B cell (primary cell): ENCODE measurements around the gene PLEKHH3. TPM values are rescaled to one million over a fixed set of nuclear protein-coding genes. Genes with fewer than 3 reads are reported as not detected.
A peak's percentile ranks its signal among the peaks of the same experiment; 100 is the strongest.

Source experiments
- ATAC-seq: fragments of 200-7000 bp; cut with Tn5 transposase; one replicate; pipeline ENCODE4 v1.10.0; 2021; ENCODE audit warnings: low read depth, mild to moderate bottlenecking, moderate number of reproducible peaks, moderate library complexity
- CTCF ChIA-PET: fragments of 350-600 bp; sonication (Branson Sonifier 250); formaldehyde crosslinking; loops from one replicate; lab custom pipeline; 2021; ENCODE audit warnings: antibody characterized with exemption, inconsistent platforms; lab: Charles Lee
- POLR2A ChIA-PET: fragments of 350-600 bp; sonication (Branson Sonifier 250); formaldehyde crosslinking; loops from one replicate; lab custom pipeline; 2021; ENCODE audit warnings: antibody characterized with exemption; lab: Charles Lee
- DNase-seq: peaks from one replicate; pipeline ENCODE4 v3.0.0; 2013
- H2AFZ ChIP-seq: 2 replicates; pipeline ENCODE4 v1.6.1; 2012; ENCODE audit warnings: mild to moderate bottlenecking, low read depth, low read length; ENCODE audit not compliant: insufficient read depth, poor library complexity, severe bottlenecking
- H3K27ac ChIP-seq, 2 donors: 1 replicate in 1 of 2; 2 replicates in 1 of 2; pipeline ENCODE4 v1.5.1; 2012 to 2013; ENCODE audit warnings: low read length in 2 of 2, mild to moderate bottlenecking in 2 of 2, moderate library complexity in 1 of 2
- H3K27me3 ChIP-seq, 4 experiments: fragments of 200-600 bp in 1 of 4; sonication (generic) in 1 of 4; replicated peaks in 1 of 4; 1 replicate in 2 of 4; 2 replicates in 2 of 4; pipeline versions ENCODE4 v1.6.1 to v1.7.0; 2013 to 2016; ENCODE audit warnings: low read length in 3 of 4, mild to moderate bottlenecking in 2 of 4, mixed read lengths in 1 of 4, moderate library complexity in 1 of 4; ENCODE audit not compliant: insufficient read depth in 4 of 4, control insufficient read depth in 3 of 4; ENCODE audit errors: control extremely low read depth in 1 of 4
- H3K36me3 ChIP-seq, 2 experiments: replicated peaks in 1 of 2; 1 replicate in 1 of 2; 2 replicates in 1 of 2; pipeline versions ENCODE4 v1.6.1 to v1.7.1; 2013; ENCODE audit warnings: low read length in 1 of 2; ENCODE audit not compliant: insufficient read depth in 2 of 2, control insufficient read depth in 1 of 2; ENCODE audit errors: control extremely low read depth in 1 of 2, extremely low read depth in 1 of 2
- H3K4me1 ChIP-seq, 2 donors: fragments of 200-600 bp in 1 of 2; sonication (generic) in 1 of 2; 1 replicate in 1 of 2; 2 replicates in 1 of 2; pipeline versions ENCODE4 v1.5.1 to v1.6.1; 2013 to 2017; ENCODE audit warnings: low read length in 2 of 2; ENCODE audit not compliant: control insufficient read depth in 2 of 2, insufficient read depth in 2 of 2
- H3K4me2 ChIP-seq: replicated peaks from 2 replicates; pipeline ENCODE3; 2012; ENCODE audit warnings: mild to moderate bottlenecking, low read depth, low read length; ENCODE audit not compliant: poor library complexity, severe bottlenecking
- H3K4me3 ChIP-seq, 5 experiments: fragments of 200-600 bp in 1 of 5; sonication (generic) in 1 of 5; 1 replicate in 3 of 5; 2 replicates in 2 of 5; pipeline versions ENCODE4 v1.5.1 to v1.7.0; 2011 to 2016; ENCODE audit warnings: low read length in 4 of 5, mild to moderate bottlenecking in 4 of 5, low read depth in 2 of 5, control low read depth in 1 of 5, moderate library complexity in 1 of 5; ENCODE audit not compliant: insufficient read depth in 1 of 5; ENCODE audit errors: control extremely low read depth in 1 of 5, extremely low read depth in 1 of 5
- H3K79me2 ChIP-seq: fragments of 200-600 bp; sonication (generic); one replicate; pipeline ENCODE4 v1.6.0; 2016; ENCODE audit warnings: low read length; ENCODE audit not compliant: control insufficient read depth, insufficient read depth
- H3K9ac ChIP-seq: fragments of 200-600 bp; sonication (generic); 2 replicates; pipeline ENCODE4 v1.6.1; 2017; ENCODE audit warnings: mild to moderate bottlenecking, low read length, moderate library complexity
- H3K9me3 ChIP-seq, 3 donors: one replicate each; pipeline versions ENCODE4 v1.6.1 to v1.7.1; 2013; ENCODE audit warnings: low read length in 2 of 3; ENCODE audit not compliant: control insufficient read depth in 2 of 3, insufficient read depth in 1 of 3; ENCODE audit errors: control extremely low read depth in 1 of 3
- H4K20me1 ChIP-seq: 2 replicates; pipeline ENCODE4 v1.6.0; 2012; ENCODE audit warnings: mild to moderate bottlenecking, low read length; ENCODE audit not compliant: insufficient read depth, control insufficient read depth, poor library complexity, severe bottlenecking
- H3K27ac Mint-ChIP-seq: one replicate; pipeline ENCODE4 v1.8.0; 2021; ENCODE audit warnings: mixed read lengths
- H3K27me3 Mint-ChIP-seq: one replicate; pipeline ENCODE4 v1.8.0; 2021; ENCODE audit warnings: mixed read lengths
- H3K4me1 Mint-ChIP-seq: one replicate; pipeline ENCODE4 v1.8.0; 2021; ENCODE audit warnings: mixed read lengths
- H3K4me3 Mint-ChIP-seq: one replicate; pipeline ENCODE4 v1.8.0; 2021; ENCODE audit warnings: mixed read lengths
- H3K9me3 Mint-ChIP-seq: one replicate; pipeline ENCODE4 v1.8.0; 2022; ENCODE audit warnings: mixed read lengths; ENCODE audit not compliant: insufficient read depth
- CTCF ChIP-seq: fragments of 200-600 bp; IDR thresholded peaks from one replicate; pipeline ENCODE4 v1.8.0; 2022; ENCODE audit warnings: antibody characterized with exemption, mild to moderate bottlenecking
- EZH2 ChIP-seq: IDR thresholded peaks from 2 replicates; pipeline ENCODE4 v1.6.1; 2012; ENCODE audit warnings: borderline replicate concordance, low read depth, mild to moderate bottlenecking, moderate library complexity, low read length; ENCODE audit not compliant: insufficient read depth, poor library complexity, severe bottlenecking
- WGBS: methylation state at CpG from one replicate; pipeline ENCODE4 v1.1.5; 2013; ENCODE audit warnings: missing lambda C conversion rate; ENCODE audit not compliant: insufficient coverage; 5-methylcytosine and 5-hydroxymethylcytosine counted together
- intact Hi-C: fragments of 100-400 bp; cut with micrococcal nuclease; formaldehyde crosslinking; loops from one replicate; pipeline ENCODE4 v1.10.0; 2022
- polyA plus RNA-seq: library from polyadenylated mRNA; depleted of rRNA; stranded (reverse); fragments of >200 nt; gene quantifications from 2 replicates; pipeline ENCODE4 v1.2.3, GENCODE V29; 2012
- total RNA-seq, 2 donors: library from RNA; stranded (reverse); fragments of 120-200 nt in 1 of 2; gene quantifications; 1 replicate in 1 of 2; 2 replicates in 1 of 2; pipeline versions ENCODE4 v1.2.3 to v1.2.4, GENCODE V29; 2013 to 2022

PLEKHH3 gene
- total and polyA plus RNA-seq, 2 donors (not counting 1 experiment from before 2014, with no cell fraction given) = 0.44 to 0.67 TPM

GRCh38 chr17:42669977-42670788 lies 6.6 kb downstream of the PLEKHH3 start:
- H3K27ac Mint-ChIP-seq = peak overlapping the region; percentile 67
- Histone ChIP-seq H2AFZ (peak overlapping the region; percentile 68), H3K36me3 (peaks cover 0 to 4% of the 10 kb centered on the region in 2 experiments), H3K4me2 (peak overlapping the region; percentile 74), H3K9me3 (peaks cover 0 to 21% (median 0%) of the 10 kb centered on the region in 3 donors), H3K9ac (peak overlapping the region; percentile 41), H3K4me3 (peak overlapping the region; percentile 35 to 60 (median 41)), H3K27ac (no peak overlapping the region), H3K27me3 (peaks cover 0 to 54% (median 21%) of the 10 kb centered on the region in 4 experiments), H3K4me1 (peaks cover 32 to 40% of the 10 kb centered on the region in 2 donors), H3K79me2 (no peaks in the 10 kb centered on the region), H4K20me1 (peaks cover 9% of the 10 kb centered on the region)
- no peaks in the 10 kb centered on the region for H3K9me3 Mint-ChIP-seq
- ATAC-seq (peak; percentile 81), DNase-seq (peak; percentile 84)
- 5% methylated on average over 87 of the region's 87 CpGs for WGBS
- TF ChIP-seq CTCF (peak; percentile 14), EZH2 (no peak)
- H3K4me3 Mint-ChIP-seq = peak overlapping the region; percentile 87
- ChIA-PET CTCF (interaction anchor here (1.1 to 2.5 kb wide), 5 partner anchors 9 to 93 kb away, joined by 3 to 12 read pairs (median 4); partner anchors contain the start of gene PSMC3IP), POLR2A (interaction anchor here (0.7 to 1.3 kb wide), 3 partner anchors 9 to 1337 kb away, joined by 3 to 16 read pairs (median 4); partner anchors contain the start of gene TUBG2)
- peaks cover 16% of the 10 kb centered on the region for H3K27me3 Mint-ChIP-seq
- intact Hi-C loops = loop anchor here (1.0 to 10.0 kb wide), 3 partner anchors 9 to 475 kb away; partner anchors contain the start of genes GHDC, PTGES3L and RUNDC1
- peaks cover 33% of the 10 kb centered on the region for H3K4me1 Mint-ChIP-seq

- no peak for TF ChIP-seq EZH2
- TF ChIP-seq CTCF = no peak
- H3K27me3 Mint-ChIP-seq = peaks cover 11% of the 10 kb centered on the region
- no peak for ATAC-seq
- H3K4me1 ChIP-seq = peaks cover 27 to 34% of the 10 kb centered on the region in 2 donors
- H3K4me2 ChIP-seq = peak overlapping the region; percentile 74
- peak overlapping the region in 1 of 5 experiments; percentile 41 for H3K4me3 ChIP-seq
- H3K36me3 ChIP-seq = peaks cover 0 to 4% of the 10 kb centered on the region in 2 experiments
- no peak for DNase-seq
- H3K27me3 ChIP-seq = peaks cover 0 to 49% (median 18%) of the 10 kb centered on the region in 4 experiments
- intact Hi-C loops = no loop called here
- CTCF ChIA-PET = interaction anchor here (1.1 to 2.5 kb wide), 4 partner anchors 10 to 94 kb away, joined by 4 to 12 read pairs (median 5); partner anchors contain the start of gene PSMC3IP
- H2AFZ ChIP-seq = peak overlapping the region; percentile 51
- H3K27ac ChIP-seq = no peak overlapping the region
- POLR2A ChIA-PET = interaction anchor here (1.2 to 1.3 kb wide), 2 partner anchors 10 to 11 kb away, joined by 3 to 16 read pairs; partner anchors contain the start of gene TUBG2
- no peaks in the 10 kb centered on the region for H3K9me3 Mint-ChIP-seq
- H3K4me3 Mint-ChIP-seq = peak overlapping the region; percentile 66
- H3K79me2 ChIP-seq = no peaks in the 10 kb centered on the region
- peaks cover 0 to 21% (median 0%) of the 10 kb centered on the region in 3 donors for H3K9me3 ChIP-seq
- H3K9ac ChIP-seq = peak overlapping the region; percentile 26
- no peak overlapping the region for H3K27ac Mint-ChIP-seq
- 44% methylated on average over 10 of the region's 12 CpGs for WGBS
- H3K4me1 Mint-ChIP-seq = peaks cover 28% of the 10 kb centered on the region
- H4K20me1 ChIP-seq = peaks cover 5% of the 10 kb centered on the region
Observed at GRCh38 chr17:42669705-42669976, 7.2 kb downstream of the PLEKHH3 start.
